HG02943 (cell line): ENCODE data around the gene PRKAR2A.

Experiments
- ATAC-seq: cut with Tn5 transposase; IDR thresholded peaks from one replicate; pipeline ENCODE4 v1.9.1; 2021; ENCODE audit warnings: mild to moderate bottlenecking, low read depth, moderate library complexity; ENCODE audit not compliant: unreplicated experiment

Gene PRKAR2A

DNA sequence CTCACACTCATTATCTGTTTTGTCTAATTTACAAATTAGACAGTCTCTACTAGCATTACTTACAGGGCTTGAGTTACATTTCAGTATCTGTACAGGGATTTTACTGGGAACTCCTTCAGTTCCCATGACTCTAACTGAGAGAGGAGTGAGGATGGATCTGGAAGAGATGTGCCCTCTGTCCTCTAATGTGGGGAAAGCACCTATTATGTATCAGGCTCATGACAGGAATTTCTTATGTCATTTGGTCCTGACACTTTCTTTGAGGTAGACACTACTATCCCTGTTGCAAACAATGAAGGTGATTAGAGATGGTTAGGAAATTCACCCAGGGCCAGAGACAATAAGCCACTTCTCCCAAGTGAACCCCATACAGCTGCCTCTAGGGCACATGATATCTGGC lies 151.1 kb downstream of the PRKAR2A start:
- ATAC-seq, result no peak
